OCI-LY3 (cell line): Measurements from ENCODE around the gene FSHR.

Experiments used
- H2AFZ ChIP-seq: fragments of 200-600, 300-600 bp; shearing (Covaris generic); 2 replicates; pipeline ENCODE4 v1.6.0; 2014; ENCODE audit warnings: antibody characterized with exemption, low read depth, low read length
- H3K27ac ChIP-seq: fragments of 200-600, 300-600 bp; sonication (generic); 2 replicates; pipeline ENCODE4 v1.5.1; 2014; ENCODE audit warnings: mild to moderate bottlenecking, low read length, moderate library complexity, mixed read lengths
- H3K27me3 ChIP-seq: fragments of 200-600, 300-600 bp; sonication (generic); 2 replicates; pipeline ENCODE4 v1.6.1; 2014; ENCODE audit warnings: low read depth, low read length, mixed read lengths
- H3K36me3 ChIP-seq: fragments of 200-600, 300-600 bp; sonication (generic); replicated peaks from 2 replicates; pipeline ENCODE3; 2014; ENCODE audit warnings: low read depth, low read length, mixed read lengths
- H3K4me1 ChIP-seq: fragments of 300-600, 200-600 bp; sonication (generic); 2 replicates; pipeline ENCODE4 v1.6.1; 2014; ENCODE audit warnings: low read length, mixed read lengths
- H3K4me2 ChIP-seq: fragments of 200-600, 300-600 bp; sonication (generic); 2 replicates; pipeline ENCODE4 v1.6.1; 2014; ENCODE audit warnings: low read length, mixed read lengths
- H3K4me3 ChIP-seq: fragments of 300-600, 200-600 bp; sonication (generic); 2 replicates; pipeline ENCODE4 v1.5.1; 2014; ENCODE audit warnings: antibody characterized with exemption, mild to moderate bottlenecking, low read length, moderate library complexity
- H3K79me2 ChIP-seq: fragments of 300-600, 200-600 bp; shearing (Covaris generic); 2 replicates; pipeline ENCODE4 v1.6.1; 2014; ENCODE audit warnings: mild to moderate bottlenecking, low read length, mixed read lengths
- H3K9ac ChIP-seq: fragments of 300-600, 200-600 bp; shearing (Covaris generic); 2 replicates; pipeline ENCODE4 v1.6.0; 2014; ENCODE audit warnings: mild to moderate bottlenecking, low read length, moderate library complexity
- H3K9me3 ChIP-seq: fragments of 200-600, 300-600 bp; shearing (Covaris generic); 2 replicates; pipeline ENCODE4 v1.6.1; 2014; ENCODE audit warnings: low read length, mixed read lengths; ENCODE audit not compliant: insufficient read depth
- H4K20me1 ChIP-seq: fragments of 200-600, 300-600 bp; sonication (generic); 2 replicates; pipeline ENCODE4 v1.6.1; 2016; ENCODE audit warnings: low read length, mixed read lengths; ENCODE audit not compliant: insufficient read depth
- EZH2phosphoT487 ChIP-seq: fragments of 200-600 bp; shearing (Covaris generic); IDR thresholded peaks from 2 replicates; pipeline ENCODE4 v1.6.1; 2018; ENCODE audit warnings: antibody characterized with exemption, mixed run types, low read depth
- TF ChIP-seq, protein P1 (sequence below): fragments of 200-600, 300-600 bp; sonication (generic); IDR thresholded peaks from 2 replicates; pipeline ENCODE4 v1.5.1; 2014; ENCODE audit warnings: antibody characterized with exemption, low read length, low read depth

Gene FSHR

GRCh38 chr2:49102146-49102545, 52.2 kb downstream of the FSHR start:
- no peaks in the 10 kb centered on the region for H3K27me3 ChIP-seq
- no peak overlapping the region for H3K4me3 ChIP-seq
- H2AFZ ChIP-seq = no peak overlapping the region
- TF ChIP-seq EZH2phosphoT487 = no peak
- TF ChIP-seq, protein P1, sequence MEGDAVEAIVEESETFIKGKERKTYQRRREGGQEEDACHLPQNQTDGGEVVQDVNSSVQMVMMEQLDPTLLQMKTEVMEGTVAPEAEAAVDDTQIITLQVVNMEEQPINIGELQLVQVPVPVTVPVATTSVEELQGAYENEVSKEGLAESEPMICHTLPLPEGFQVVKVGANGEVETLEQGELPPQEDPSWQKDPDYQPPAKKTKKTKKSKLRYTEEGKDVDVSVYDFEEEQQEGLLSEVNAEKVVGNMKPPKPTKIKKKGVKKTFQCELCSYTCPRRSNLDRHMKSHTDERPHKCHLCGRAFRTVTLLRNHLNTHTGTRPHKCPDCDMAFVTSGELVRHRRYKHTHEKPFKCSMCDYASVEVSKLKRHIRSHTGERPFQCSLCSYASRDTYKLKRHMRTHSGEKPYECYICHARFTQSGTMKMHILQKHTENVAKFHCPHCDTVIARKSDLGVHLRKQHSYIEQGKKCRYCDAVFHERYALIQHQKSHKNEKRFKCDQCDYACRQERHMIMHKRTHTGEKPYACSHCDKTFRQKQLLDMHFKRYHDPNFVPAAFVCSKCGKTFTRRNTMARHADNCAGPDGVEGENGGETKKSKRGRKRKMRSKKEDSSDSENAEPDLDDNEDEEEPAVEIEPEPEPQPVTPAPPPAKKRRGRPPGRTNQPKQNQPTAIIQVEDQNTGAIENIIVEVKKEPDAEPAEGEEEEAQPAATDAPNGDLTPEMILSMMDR = no peak
- H3K27ac ChIP-seq = no peak overlapping the region
- H3K4me2 ChIP-seq = no peak overlapping the region
- H3K9ac ChIP-seq = no peak overlapping the region
- no peaks in the 10 kb centered on the region for H4K20me1 ChIP-seq
- no peaks in the 10 kb centered on the region for H3K9me3 ChIP-seq
- H3K36me3 ChIP-seq = no peaks in the 10 kb centered on the region
- H3K79me2 ChIP-seq = no peaks in the 10 kb centered on the region
- H3K4me1 ChIP-seq = no peaks in the 10 kb centered on the region

GRCh38 chr2:49080681-49081080, 73.6 kb downstream of the FSHR start:
- H3K4me1 ChIP-seq = no peaks in the 10 kb centered on the region
- no peaks in the 10 kb centered on the region for H3K36me3 ChIP-seq
- no peak overlapping the region for H3K4me2 ChIP-seq
- H3K79me2 ChIP-seq = no peaks in the 10 kb centered on the region
- H3K27me3 ChIP-seq = no peaks in the 10 kb centered on the region
- H4K20me1 ChIP-seq = no peaks in the 10 kb centered on the region
- H3K9me3 ChIP-seq = no peaks in the 10 kb centered on the region
- H2AFZ ChIP-seq = no peak overlapping the region
- H3K4me3 ChIP-seq = no peak overlapping the region
- no peak overlapping the region for H3K9ac ChIP-seq
- TF ChIP-seq, protein P1 = no peak
- no peak for TF ChIP-seq EZH2phosphoT487
- H3K27ac ChIP-seq = no peak overlapping the region

- Histone ChIP-seq H3K4me1 (peaks cover 6% of the 10 kb centered on the region; the same call in 1 of the 2 replicates), H3K4me3 (no peak overlapping the region), H2AFZ (no peak overlapping the region), H3K9me3 (no peaks in the 10 kb centered on the region), H3K9ac (no peak overlapping the region), H3K36me3 (no peaks in the 10 kb centered on the region), H3K4me2 (no peak overlapping the region), H3K27ac (no peak overlapping the region), H4K20me1 (no peaks in the 10 kb centered on the region), H3K27me3 (no peaks in the 10 kb centered on the region), H3K79me2 (no peaks in the 10 kb centered on the region)
- TF ChIP-seq EZH2phosphoT487 = no peak
- TF ChIP-seq, protein P1 = no peak
Measured at GRCh38 chr2:49070716-49071115, 83.6 kb downstream of the FSHR start.

GRCh38 chr2:49069829-49070228, 84.5 kb downstream of the FSHR start:
- no peaks in the 10 kb centered on the region for H4K20me1 ChIP-seq
- H3K9me3 ChIP-seq = no peaks in the 10 kb centered on the region
- no peak overlapping the region for H3K9ac ChIP-seq
- peaks cover 6% of the 10 kb centered on the region; the same call in 1 of the 2 replicates for H3K4me1 ChIP-seq
- H3K4me3 ChIP-seq = no peak overlapping the region
- no peaks in the 10 kb centered on the region for H3K79me2 ChIP-seq
- TF ChIP-seq, protein P1 = no peak
- TF ChIP-seq EZH2phosphoT487 = no peak
- no peak overlapping the region for H3K27ac ChIP-seq
- no peaks in the 10 kb centered on the region for H3K36me3 ChIP-seq
- H3K27me3 ChIP-seq = no peaks in the 10 kb centered on the region
- no peak overlapping the region for H3K4me2 ChIP-seq
- no peak overlapping the region for H2AFZ ChIP-seq
